ENCODE measurements around the gene HEXD.

DNA sequence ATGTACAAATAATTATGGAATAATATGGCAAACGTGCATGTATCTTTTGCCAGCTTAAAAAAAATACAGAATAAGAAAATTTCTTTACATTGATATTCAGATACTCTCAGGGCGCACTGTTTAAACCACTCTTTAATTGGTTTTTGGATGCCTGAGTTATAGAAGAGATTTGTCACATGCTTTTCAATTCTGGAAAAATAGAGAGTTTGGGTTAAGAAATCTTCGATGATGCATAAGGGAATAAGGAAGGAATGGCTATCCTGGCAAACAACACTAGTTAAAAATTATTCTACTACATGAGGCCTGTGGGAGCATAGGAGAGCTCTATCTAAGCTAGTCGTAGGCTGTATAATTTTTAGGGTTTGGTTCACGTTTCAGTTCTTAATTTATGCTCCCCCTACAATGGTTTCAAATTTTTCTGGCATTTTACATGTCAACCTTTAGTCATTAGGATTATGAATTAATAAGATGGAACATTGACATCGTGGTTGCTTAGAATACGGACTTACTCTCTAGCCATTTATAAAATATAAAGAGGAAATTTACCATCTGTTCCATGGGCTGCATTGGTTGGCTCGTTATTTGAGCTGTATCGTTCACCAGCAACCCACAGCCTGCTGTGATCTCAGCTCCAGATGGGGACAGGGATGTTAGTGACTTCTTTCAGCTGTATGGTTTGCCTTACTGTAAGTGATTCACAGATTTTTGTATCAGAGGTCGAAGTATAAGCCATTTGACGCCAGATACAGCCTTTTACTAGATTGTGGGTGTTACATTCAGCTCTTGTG is 56.3 kb downstream of the HEXD start:
- TF ChIP-seq, protein P1, sequence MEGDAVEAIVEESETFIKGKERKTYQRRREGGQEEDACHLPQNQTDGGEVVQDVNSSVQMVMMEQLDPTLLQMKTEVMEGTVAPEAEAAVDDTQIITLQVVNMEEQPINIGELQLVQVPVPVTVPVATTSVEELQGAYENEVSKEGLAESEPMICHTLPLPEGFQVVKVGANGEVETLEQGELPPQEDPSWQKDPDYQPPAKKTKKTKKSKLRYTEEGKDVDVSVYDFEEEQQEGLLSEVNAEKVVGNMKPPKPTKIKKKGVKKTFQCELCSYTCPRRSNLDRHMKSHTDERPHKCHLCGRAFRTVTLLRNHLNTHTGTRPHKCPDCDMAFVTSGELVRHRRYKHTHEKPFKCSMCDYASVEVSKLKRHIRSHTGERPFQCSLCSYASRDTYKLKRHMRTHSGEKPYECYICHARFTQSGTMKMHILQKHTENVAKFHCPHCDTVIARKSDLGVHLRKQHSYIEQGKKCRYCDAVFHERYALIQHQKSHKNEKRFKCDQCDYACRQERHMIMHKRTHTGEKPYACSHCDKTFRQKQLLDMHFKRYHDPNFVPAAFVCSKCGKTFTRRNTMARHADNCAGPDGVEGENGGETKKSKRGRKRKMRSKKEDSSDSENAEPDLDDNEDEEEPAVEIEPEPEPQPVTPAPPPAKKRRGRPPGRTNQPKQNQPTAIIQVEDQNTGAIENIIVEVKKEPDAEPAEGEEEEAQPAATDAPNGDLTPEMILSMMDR (IDR thresholded peaks at IDR 0.05), result no peak
- no peak for TF ChIP-seq POLR2A (IDR thresholded peaks at IDR 0.05)
